Spinal cord (tissue), 10 donors: ENCODE measurements around the gene FITM1. TPM values are rescaled to one million over a fixed set of nuclear protein-coding genes. Genes with fewer than 3 reads are reported as not detected.

ENCODE experiments used
- DNase-seq, 6 donors: peaks; one replicate each; pipeline versions ENCODE4 v3.0.0 to v3.0.0-alpha.2; 2013 to 2015; ENCODE audit warnings: low spot score in 6 of 6, low read depth in 4 of 6
- H3K27ac ChIP-seq: one replicate; pipeline ENCODE4 v1.5.1; 2013; ENCODE audit warnings: low read depth, low read length, control low read depth
- H3K27me3 ChIP-seq: one replicate; pipeline ENCODE4 v1.6.1; 2013; ENCODE audit warnings: low read length; ENCODE audit not compliant: control insufficient read depth, insufficient read depth
- H3K36me3 ChIP-seq: one replicate; pipeline ENCODE4 v1.6.1; 2013; ENCODE audit warnings: low read length; ENCODE audit not compliant: control insufficient read depth, insufficient read depth
- H3K4me1 ChIP-seq: one replicate; pipeline ENCODE4 v1.6.1; 2013; ENCODE audit warnings: low read length; ENCODE audit not compliant: control insufficient read depth, insufficient read depth
- H3K4me3 ChIP-seq: one replicate; pipeline ENCODE4 v1.5.1; 2013; ENCODE audit warnings: low read depth, low read length, control low read depth
- H3K9me3 ChIP-seq: one replicate; pipeline ENCODE4 v1.6.1; 2013; ENCODE audit warnings: low read length; ENCODE audit not compliant: control insufficient read depth, insufficient read depth
- WGBS: methylation state at CpG from one replicate; pipeline ENCODE4 v1.1.5; 2013; ENCODE audit warnings: missing lambda C conversion rate; ENCODE audit not compliant: insufficient coverage; 5-methylcytosine and 5-hydroxymethylcytosine counted together
- polyA plus RNA-seq, 2 donors: library from polyadenylated mRNA; unstranded; fragments of 120-200 nt; gene quantifications; one replicate each; pipeline ENCODE4 v1.2.1, GENCODE V29; 2013; ENCODE audit not compliant: insufficient read length in 2 of 2
- total RNA-seq, 2 donors: library from RNA; depleted of rRNA in 1 of 2; stranded (reverse); fragments of 120-200 nt in 1 of 2; fragments of >200 nt in 1 of 2; gene quantifications; one replicate each; pipeline versions ENCODE4 v1.2.3 to v1.2.4, GENCODE V29; 2013 to 2014
- donor health status: healthy.

Gene FITM1
- total and polyA plus RNA-seq, 4 donors: 0.77 to 1.2 (median 1.1) TPM; not detected in 1

- Histone ChIP-seq H3K27ac (peak overlapping the region; percentile 98), H3K36me3 (peaks cover 26% of the 10 kb centered on the region)
Measured at GRCh38 chr14:24145690-24146452, 15.4 kb downstream of the FITM1 start.

GRCh38 chr14:24146453-24146977 lies 16.1 kb downstream of the FITM1 start, which contains the start of gene PSME2:
TSS of gene PSME2 (minus strand) at chr14:24146610. CDS start at chr14:24146581, 29 bp downstream.
- Histone ChIP-seq H3K9me3 (no peaks in the 10 kb centered on the region), H3K4me1 (peaks cover 36% of the 10 kb centered on the region), H3K36me3 (peaks cover 32% of the 10 kb centered on the region), H3K4me3 (peak within 1 kb of the TSS; percentile 96), H3K27ac (peak within 1 kb of the TSS; percentile 98), H3K27me3 (no peaks in the 10 kb centered on the region)
- DNase-seq: peak; percentile 77 to 96 (median 89)
- WGBS: under 1% methylated on average over 17 of the region's 25 CpGs

More at GRCh38 chr14:24145690-24146452, 15.4 kb downstream of the FITM1 start:
- Histone ChIP-seq H3K4me1 (peaks cover 36% of the 10 kb centered on the region), H3K9me3 (no peaks in the 10 kb centered on the region), H3K27me3 (no peaks in the 10 kb centered on the region), H3K4me3 (peak overlapping the region; percentile 96)
- no peak for DNase-seq
- WGBS: 12% methylated on average over 3 of the region's 9 CpGs

GRCh38 chr14:24146978-24147760 lies 16.7 kb downstream of the FITM1 start, which contains the start of gene RNF31:
TSS of gene RNF31 (plus strand) at chr14:24147498. CDS start at chr14:24147699, 201 bp downstream.
- Histone ChIP-seq H3K36me3 (peaks cover 38% of the 10 kb centered on the region), H3K4me3 (peak within 1 kb of the TSS; percentile 96), H3K27ac (peak within 1 kb of the TSS; percentile 98), H3K4me1 (peaks cover 31% of the 10 kb centered on the region), H3K9me3 (no peaks in the 10 kb centered on the region), H3K27me3 (no peaks in the 10 kb centered on the region)
- DNase-seq: peak; percentile 90 to 99 (median 98)
- WGBS: 0% methylated on average over 56 of the region's 57 CpGs

- peaks cover 45% of the 10 kb centered on the region for H3K36me3 ChIP-seq
- WGBS: 5% methylated on average over 28 of the region's 29 CpGs
- H3K9me3 ChIP-seq: no peaks in the 10 kb centered on the region
- no peak for DNase-seq
- peaks cover 28% of the 10 kb centered on the region for H3K4me1 ChIP-seq
- no peaks in the 10 kb centered on the region for H3K27me3 ChIP-seq
- H3K27ac ChIP-seq: peak overlapping the region; percentile 98
- peak overlapping the region; percentile 96 for H3K4me3 ChIP-seq
Measured at GRCh38 chr14:24147761-24148428, 17.4 kb downstream of the FITM1 start.

- 100% methylated on average over 3 of the region's 3 CpGs for WGBS
- no peak overlapping the region for H3K4me3 ChIP-seq
Measured at GRCh38 chr14:24149302-24149969, 19.0 kb downstream of the FITM1 start.

GRCh38 chr14:24150061-24150460 lies 19.6 kb downstream of the FITM1 start:
- H3K27ac ChIP-seq: no peak overlapping the region
- H3K4me3 ChIP-seq: no peak overlapping the region
- H3K4me1 ChIP-seq: peaks cover 28% of the 10 kb centered on the region
- no peaks in the 10 kb centered on the region for H3K9me3 ChIP-seq
- peaks cover 61% of the 10 kb centered on the region for H3K36me3 ChIP-seq
- no peaks in the 10 kb centered on the region for H3K27me3 ChIP-seq
- DNase-seq: no peak
- 89% methylated on average over 9 of the region's 9 CpGs for WGBS

More at GRCh38 chr14:24149302-24149969, 19.0 kb downstream of the FITM1 start:
- peaks cover 28% of the 10 kb centered on the region for H3K4me1 ChIP-seq
- no peak for DNase-seq
- H3K9me3 ChIP-seq: no peaks in the 10 kb centered on the region
- no peaks in the 10 kb centered on the region for H3K27me3 ChIP-seq
- no peak overlapping the region for H3K27ac ChIP-seq
- peaks cover 55% of the 10 kb centered on the region for H3K36me3 ChIP-seq

- Histone ChIP-seq H3K4me3 (no peak overlapping the region), H3K9me3 (no peaks in the 10 kb centered on the region), H3K4me1 (peaks cover 24% of the 10 kb centered on the region), H3K36me3 (peaks cover 66% of the 10 kb centered on the region), H3K27me3 (no peaks in the 10 kb centered on the region), H3K27ac (no peak overlapping the region)
- DNase-seq: no peak
- 90% methylated on average over 8 of the region's 9 CpGs for WGBS
Measured at GRCh38 chr14:24150567-24150966, 20.1 kb downstream of the FITM1 start.

- 81% methylated on average over 8 of the region's 9 CpGs for WGBS
- Histone ChIP-seq H3K36me3 (peaks cover 70% of the 10 kb centered on the region), H3K9me3 (no peaks in the 10 kb centered on the region), H3K27me3 (no peaks in the 10 kb centered on the region), H3K4me1 (peaks cover 24% of the 10 kb centered on the region), H3K4me3 (no peak overlapping the region), H3K27ac (no peak overlapping the region)
- no peak for DNase-seq
Measured at GRCh38 chr14:24150993-24151392, 20.5 kb downstream of the FITM1 start.
